Peyer's patch (tissue), 4 donors: ENCODE data around the gene PODN.

Experiments
- CTCF ChIP-seq, 6 experiments: fragments of 450-650 bp in 4 of 6; fragments of 200-600 bp in 2 of 6; sonication (generic) in 1 of 6; IDR thresholded peaks; one replicate each; pipeline ENCODE4 v1.5.1; 2017 to 2019; ENCODE audit warnings: antibody characterized with exemption in 6 of 6, mild to moderate bottlenecking in 3 of 6, moderate library complexity in 1 of 6
- POLR2A ChIP-seq, 2 donors: fragments of 450-650 bp; IDR thresholded peaks; one replicate each; pipeline ENCODE4 v1.5.1; 2017; ENCODE audit warnings: antibody characterized with exemption in 2 of 2, mild to moderate bottlenecking in 2 of 2, moderate library complexity in 2 of 2

- TF ChIP-seq CTCF (IDR thresholded peaks at IDR 0.05): no peak
- no peak for TF ChIP-seq POLR2A (IDR thresholded peaks at IDR 0.05)
These were observed 7.8 kb downstream of the PODN start for GRCh38 chr1:53069663-53070327.
